Naive B cell (primary cell): ENCODE data around the gene COL19A1. TPM values are rescaled to one million over a fixed set of nuclear protein-coding genes. Genes with fewer than 3 reads are reported as not detected.

Source experiments
- ATAC-seq, 2 donors: fragments of 150-1000 bp; cut with Tn5 transposase; 2 replicates each; pipeline ENCODE4 v1.10.0; 2021; ENCODE audit warnings: low read depth in 2 of 2, mild to moderate bottlenecking in 2 of 2, moderate library complexity in 2 of 2
- DNase-seq: peaks from one replicate; pipeline ENCODE4 v3.0.0; 2022
- H3K27ac Mint-ChIP-seq, 6 donors: one replicate each; pipeline ENCODE4 v1.8.0; 2020 to 2022; ENCODE audit warnings: mild to moderate bottlenecking in 6 of 6, mixed read lengths in 6 of 6, moderate library complexity in 5 of 6, inconsistent platforms in 2 of 6
- H3K27me3 Mint-ChIP-seq, 3 donors: one replicate each; pipeline ENCODE4 v1.8.0; 2021 to 2022; ENCODE audit warnings: mixed read lengths in 3 of 3, mild to moderate bottlenecking in 1 of 3
- H3K36me3 Mint-ChIP-seq, 2 donors: one replicate each; pipeline ENCODE4 v1.8.0; 2020 to 2022; ENCODE audit warnings: mixed read lengths in 2 of 2, inconsistent platforms in 1 of 2, mild to moderate bottlenecking in 1 of 2
- H3K4me1 Mint-ChIP-seq, 3 donors: one replicate each; pipeline ENCODE4 v1.8.0; 2020 to 2022; ENCODE audit warnings: mixed read lengths in 3 of 3, inconsistent platforms in 1 of 3, mild to moderate bottlenecking in 1 of 3, moderate library complexity in 1 of 3
- H3K4me3 Mint-ChIP-seq, 8 donors: one replicate each; pipeline ENCODE4 v1.8.0; 2020 to 2022; ENCODE audit warnings: mild to moderate bottlenecking in 8 of 8, mixed read lengths in 8 of 8, moderate library complexity in 8 of 8, inconsistent platforms in 2 of 8
- H3K9me3 Mint-ChIP-seq, 7 donors: one replicate each; pipeline ENCODE4 v1.8.0; 2020 to 2022; ENCODE audit warnings: mixed read lengths in 7 of 7, mild to moderate bottlenecking in 5 of 7, inconsistent platforms in 2 of 7, moderate library complexity in 1 of 7
- polyA plus RNA-seq, 6 donors: library from polyadenylated mRNA; unstranded; fragments of 300-500 nt; fragmentation: Illumina TruSeq; gene quantifications; one replicate each; pipeline ENCODE4 v1.2.3, GENCODE V29; 2021; ENCODE audit warnings: low read depth in 6 of 6

The COL19A1 gene
- polyA plus RNA-seq, 6 donors from 2014 or later, result 14.1 to 47.3 (median 31.9) TPM

DNA sequence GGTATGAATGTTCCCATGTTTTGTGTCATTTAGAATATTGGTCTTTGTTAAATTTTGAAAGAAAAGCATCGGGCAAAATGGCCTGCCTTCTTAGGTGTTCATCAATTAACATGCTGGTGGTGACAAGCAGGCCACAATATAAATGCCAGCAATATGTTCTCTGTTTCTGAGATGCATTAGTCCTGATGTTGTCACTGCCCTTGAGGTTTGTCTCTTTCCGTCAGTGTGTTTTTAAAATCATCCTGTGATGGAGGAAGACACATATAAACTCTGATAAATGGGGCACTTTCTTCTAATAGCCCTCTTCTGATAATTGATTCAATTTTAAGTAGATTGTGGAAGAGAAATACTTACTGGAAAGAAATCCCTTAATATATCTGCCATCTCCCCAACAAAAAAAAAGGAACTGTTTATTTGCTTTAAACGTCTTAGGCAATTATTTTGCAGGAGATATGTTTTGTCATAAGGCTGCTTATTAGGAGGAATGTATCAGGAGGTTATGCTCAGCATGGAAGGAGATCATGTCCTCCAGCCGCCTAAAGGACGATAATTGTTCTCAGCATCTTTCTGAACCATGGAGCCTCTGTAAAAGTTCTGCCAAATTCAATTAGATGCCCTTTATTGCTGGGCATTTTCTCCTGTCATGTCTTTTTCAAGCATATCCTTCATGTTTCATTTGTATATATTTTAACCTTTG is 302.5 kb downstream of the COL19A1 start:
- no peaks in the 10 kb centered on the region for H3K27me3 Mint-ChIP-seq
- H3K4me3 Mint-ChIP-seq, result no peak overlapping the region
- ATAC-seq, result no peak
- no peaks in the 10 kb centered on the region for H3K9me3 Mint-ChIP-seq
- H3K4me1 Mint-ChIP-seq, result peaks cover 0 to 5% (median 0%) of the 10 kb centered on the region in 3 donors
- peaks cover 45% of the 10 kb centered on the region in 2 donors for H3K36me3 Mint-ChIP-seq
- H3K27ac Mint-ChIP-seq, result peak overlapping the region in 1 of 6 donors; percentile 21
- DNase-seq, result no peak

DNA sequence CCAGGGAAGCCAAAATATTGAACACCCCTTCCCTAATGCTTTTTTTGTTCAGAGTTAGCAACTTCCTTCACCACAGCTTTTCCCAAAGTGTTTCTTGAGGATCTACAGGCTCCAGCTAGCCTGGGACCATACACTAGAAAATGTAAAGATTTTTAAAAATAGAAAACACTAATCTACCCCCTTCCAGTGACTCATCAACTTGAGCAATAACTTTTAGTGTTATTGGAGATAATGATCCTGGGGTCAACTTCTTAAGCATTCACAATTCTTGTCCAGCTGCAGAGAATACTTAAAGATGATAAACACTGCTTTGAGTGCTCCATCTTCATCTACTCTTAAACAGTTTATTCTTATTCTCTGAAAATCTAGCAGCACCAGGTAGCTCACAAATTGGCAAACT is 304.9 kb downstream of the COL19A1 start:
- Mint-ChIP-seq H3K4me1 (peaks cover 0 to 2% (median 0%) of the 10 kb centered on the region in 3 donors), H3K4me3 (no peak overlapping the region), H3K36me3 (peaks cover 47 to 48% of the 10 kb centered on the region in 2 donors), H3K27ac (no peak overlapping the region), H3K27me3 (no peaks in the 10 kb centered on the region), H3K9me3 (no peaks in the 10 kb centered on the region)
- ATAC-seq (no peak), DNase-seq (no peak)

DNA sequence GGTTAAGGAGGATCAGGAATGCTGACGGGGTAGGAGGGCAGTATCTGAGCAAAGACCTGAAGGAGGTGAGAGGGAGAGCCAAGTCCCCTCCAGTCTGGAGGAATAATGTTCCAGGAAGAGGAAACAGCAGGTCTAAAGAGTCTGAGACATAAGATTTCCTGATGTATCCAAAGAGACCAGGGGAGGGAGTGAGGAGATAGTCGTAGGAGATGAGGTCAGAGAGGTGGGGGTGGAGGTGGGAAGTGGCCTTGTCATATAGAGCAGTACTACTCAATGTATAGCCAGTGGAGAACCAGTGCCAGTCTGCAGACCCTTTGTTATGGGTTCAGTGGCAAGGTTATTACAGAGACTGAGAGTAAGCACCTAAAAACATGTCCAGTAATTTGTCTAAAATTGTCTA is 305.9 kb downstream of the COL19A1 start:
- Mint-ChIP-seq H3K9me3 (no peaks in the 10 kb centered on the region), H3K4me3 (no peak overlapping the region), H3K27me3 (no peaks in the 10 kb centered on the region), H3K27ac (peak overlapping the region in 3 of 6 donors; percentile 27 to 92 (median 36)), H3K4me1 (no peaks in the 10 kb centered on the region), H3K36me3 (peaks cover 52 to 57% of the 10 kb centered on the region in 2 donors)
- DNase-seq (no peak), ATAC-seq (no peak)

DNA sequence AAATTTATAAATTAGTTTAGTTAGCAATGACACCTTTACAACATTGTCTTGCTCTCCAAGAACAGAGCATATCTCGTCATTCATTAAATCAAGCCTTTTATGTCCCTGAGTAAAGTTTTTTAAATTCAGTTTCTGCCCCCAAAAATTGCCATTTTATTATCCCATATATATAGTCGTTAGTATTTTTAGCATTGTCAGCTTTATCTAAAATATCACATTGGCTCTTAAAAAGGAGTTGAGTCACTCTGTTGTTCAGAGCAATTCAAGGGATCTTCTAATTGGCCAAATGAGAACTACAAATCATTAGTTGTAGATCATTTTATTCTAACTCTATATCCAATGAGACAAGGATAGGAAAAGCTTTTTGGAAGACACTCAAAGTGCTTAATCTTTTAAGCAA is 309.4 kb downstream of the COL19A1 start:
- DNase-seq (no peak), ATAC-seq (no peak)
- no peaks in the 10 kb centered on the region for H3K27me3 Mint-ChIP-seq
- no peak overlapping the region for H3K4me3 Mint-ChIP-seq
- no peaks in the 10 kb centered on the region for H3K4me1 Mint-ChIP-seq
- H3K9me3 Mint-ChIP-seq, result no peaks in the 10 kb centered on the region
- H3K36me3 Mint-ChIP-seq, result peaks cover 55 to 63% of the 10 kb centered on the region in 2 donors
- peak overlapping the region in 1 of 6 donors; percentile 30 for H3K27ac Mint-ChIP-seq

DNA sequence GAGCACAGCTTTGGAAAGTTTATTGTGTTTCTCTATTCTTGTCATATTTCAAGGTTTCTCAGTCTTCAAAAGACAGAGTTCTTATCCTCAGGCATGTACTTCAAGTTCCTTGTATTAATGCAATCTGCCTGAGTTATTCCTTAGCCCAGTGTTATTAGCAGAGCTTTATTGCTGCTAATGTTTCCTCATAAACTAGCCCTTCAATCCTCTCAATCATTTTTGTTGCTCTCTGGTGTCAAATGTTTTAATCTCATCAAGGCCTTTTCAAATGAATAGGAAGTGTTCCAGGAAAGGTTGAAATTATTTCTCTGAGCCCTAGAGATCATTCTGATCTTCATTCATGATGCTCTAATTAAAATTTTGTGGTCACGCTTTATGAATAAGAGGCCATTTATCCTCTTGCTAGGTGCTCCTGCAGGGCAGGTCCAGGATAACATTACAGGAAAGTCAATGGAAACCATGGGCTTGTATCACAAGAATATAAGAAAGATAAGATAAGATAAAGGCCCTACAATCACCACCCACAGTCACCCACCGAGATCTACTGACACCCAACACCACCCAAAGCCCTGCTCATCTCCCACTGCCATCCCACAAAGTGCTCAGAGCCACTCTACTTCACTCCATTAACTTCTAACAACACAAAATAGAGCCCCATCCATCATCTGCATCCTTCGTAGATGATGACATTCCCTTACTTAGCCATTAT is 310.6 kb downstream of the COL19A1 start:
- Mint-ChIP-seq H3K4me1 (no peaks in the 10 kb centered on the region), H3K27me3 (no peaks in the 10 kb centered on the region), H3K27ac (peak overlapping the region in 3 of 6 donors; percentile 26 to 64 (median 56)), H3K4me3 (no peak overlapping the region), H3K9me3 (no peaks in the 10 kb centered on the region), H3K36me3 (peaks cover 52 to 54% of the 10 kb centered on the region in 2 donors)
- DNase-seq, result no peak
- ATAC-seq, result no peak

DNA sequence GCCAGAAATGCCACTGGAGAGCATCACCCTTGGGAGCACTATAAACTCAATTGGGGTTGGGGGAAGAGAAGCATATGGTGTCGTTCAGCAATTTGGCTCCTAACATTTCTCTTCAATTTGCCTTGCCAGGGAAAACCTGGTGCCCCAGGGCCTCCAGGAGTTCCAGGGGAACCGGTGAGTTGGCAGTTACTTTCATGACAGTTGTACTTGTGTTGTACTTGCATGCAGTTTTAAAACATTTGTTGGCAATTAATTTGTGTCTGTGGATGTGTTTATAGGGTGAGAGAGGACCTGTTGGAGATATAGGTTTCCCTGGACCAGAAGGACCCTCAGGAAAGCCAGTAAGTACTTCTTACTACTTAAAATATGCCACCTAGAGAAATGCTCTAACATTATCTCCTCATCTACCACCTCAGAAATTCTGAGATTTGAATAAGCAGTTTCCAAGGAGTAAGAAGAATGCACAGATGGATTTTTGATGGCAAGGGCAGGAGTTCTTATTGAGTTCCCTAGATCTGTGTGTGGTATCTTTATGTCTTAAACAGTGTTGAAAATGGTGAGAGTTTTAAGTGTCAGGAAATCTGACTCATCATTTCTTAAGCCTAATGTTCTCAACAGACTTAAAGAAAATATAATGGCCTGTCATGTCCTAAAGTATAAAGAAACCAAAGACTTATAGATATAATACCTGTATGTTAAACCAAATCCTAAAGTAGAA is 314.0 kb downstream of the COL19A1 start:
- Mint-ChIP-seq H3K27ac (no peak overlapping the region), H3K27me3 (no peaks in the 10 kb centered on the region), H3K4me3 (no peak overlapping the region), H3K36me3 (peaks cover 23 to 48% of the 10 kb centered on the region in 2 donors), H3K9me3 (no peaks in the 10 kb centered on the region), H3K4me1 (no peaks in the 10 kb centered on the region)
- DNase-seq (no peak), ATAC-seq (no peak)

DNA sequence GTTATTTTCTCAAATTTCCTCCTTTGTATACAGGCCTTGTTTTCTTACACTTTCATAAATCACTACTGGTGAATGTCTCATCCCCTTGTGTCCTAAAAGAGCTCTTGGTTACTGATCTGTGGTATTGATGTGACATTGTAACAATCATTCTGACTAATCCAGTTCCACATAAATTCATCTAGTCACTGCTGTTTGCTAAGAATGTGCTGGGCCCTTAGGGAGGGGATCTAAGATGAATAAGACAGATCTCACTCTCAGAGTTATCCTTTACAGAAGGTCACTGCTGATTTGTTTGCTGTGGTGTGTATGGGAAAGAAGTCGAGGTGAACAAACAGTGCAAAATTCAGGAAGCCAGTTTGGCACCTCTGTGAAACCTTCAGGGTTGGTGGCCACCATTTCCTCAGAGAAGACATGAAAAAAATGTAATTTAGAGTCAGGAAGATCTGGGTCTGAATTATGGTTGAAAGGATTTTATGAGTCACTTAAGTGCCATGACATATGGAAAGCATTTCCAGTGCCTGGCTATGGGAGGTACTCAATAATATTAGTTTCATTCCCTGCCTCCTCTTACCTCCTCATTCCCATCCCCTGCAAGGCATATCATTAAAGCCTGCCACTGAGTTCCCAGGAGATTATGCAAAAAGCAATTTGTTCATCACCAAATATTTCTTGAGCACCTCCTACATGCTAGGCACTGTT is 314.7 kb downstream of the COL19A1 start:
- Mint-ChIP-seq H3K4me3 (no peak overlapping the region), H3K9me3 (no peaks in the 10 kb centered on the region), H3K36me3 (peaks cover 23 to 43% of the 10 kb centered on the region in 2 donors), H3K27ac (no peak overlapping the region), H3K27me3 (no peaks in the 10 kb centered on the region), H3K4me1 (no peaks in the 10 kb centered on the region)
- no peak for DNase-seq
- ATAC-seq, result no peak

DNA sequence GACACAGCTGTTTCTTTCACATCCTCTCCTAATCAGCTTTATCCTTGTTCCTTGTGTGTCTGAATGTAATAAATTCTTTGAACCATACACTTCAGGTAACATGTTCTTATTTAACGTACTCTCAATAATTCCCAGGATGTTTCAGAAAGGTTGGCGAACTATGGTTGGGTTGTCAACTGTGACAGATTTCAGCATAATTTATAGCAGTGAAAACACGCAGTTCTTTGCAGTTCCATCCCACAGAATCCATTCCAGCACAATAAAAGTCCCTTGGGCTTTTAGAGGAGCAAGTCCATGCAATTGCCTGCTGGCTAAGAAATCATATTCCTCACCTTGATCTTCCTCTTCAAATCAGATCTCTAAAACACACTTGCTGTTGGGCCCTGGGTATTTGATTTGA is 317.2 kb downstream of the COL19A1 start:
- Mint-ChIP-seq H3K36me3 (peaks cover 17 to 46% of the 10 kb centered on the region in 2 donors), H3K9me3 (no peaks in the 10 kb centered on the region), H3K27me3 (no peaks in the 10 kb centered on the region), H3K4me3 (no peak overlapping the region), H3K4me1 (no peaks in the 10 kb centered on the region), H3K27ac (peak overlapping the region in 2 of 6 donors; percentile 20)
- ATAC-seq, result no peak
- no peak for DNase-seq

DNA sequence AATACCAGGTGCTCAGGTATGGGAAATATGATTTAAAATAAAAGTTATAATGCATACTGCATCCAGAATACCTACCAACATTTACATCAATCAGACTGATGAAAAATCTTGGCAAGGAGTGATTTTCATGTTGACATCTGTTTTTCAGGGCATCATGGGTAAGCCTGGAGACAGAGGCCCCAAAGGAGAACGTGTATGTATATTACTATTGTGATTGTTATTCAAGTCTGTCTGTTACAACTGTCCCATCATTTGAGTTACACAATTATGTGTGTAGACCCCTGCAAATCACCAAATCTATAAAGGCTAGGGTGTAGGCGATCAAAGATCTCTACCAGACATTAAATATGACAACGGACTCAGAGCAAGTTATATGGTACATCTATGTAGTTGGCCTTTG is 318.4 kb downstream of the COL19A1 start:
- H3K27me3 Mint-ChIP-seq, result no peaks in the 10 kb centered on the region
- H3K4me1 Mint-ChIP-seq, result no peaks in the 10 kb centered on the region
- ATAC-seq (no peak), DNase-seq (no peak)
- no peaks in the 10 kb centered on the region for H3K9me3 Mint-ChIP-seq
- H3K4me3 Mint-ChIP-seq, result no peak overlapping the region
- no peak overlapping the region for H3K27ac Mint-ChIP-seq
- peaks cover 15 to 46% of the 10 kb centered on the region in 2 donors for H3K36me3 Mint-ChIP-seq

DNA sequence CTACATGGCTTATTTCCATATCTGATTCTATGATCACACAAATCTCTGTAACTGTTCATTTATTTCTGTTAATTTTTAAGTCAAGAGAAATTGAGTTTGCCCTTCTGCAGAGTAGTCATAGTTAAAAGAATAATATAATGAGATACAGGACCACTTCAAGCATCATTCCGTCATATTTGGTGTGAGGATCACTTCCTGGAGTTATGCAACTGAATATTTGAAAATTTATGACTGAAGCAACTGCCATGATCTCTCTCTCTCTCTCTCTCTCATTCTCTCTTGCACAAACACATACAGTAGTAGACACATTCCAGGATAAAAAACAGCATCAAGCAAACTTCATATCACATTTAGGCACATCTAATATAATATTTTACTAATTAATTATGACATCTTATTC is 320.1 kb downstream of the COL19A1 start:
- no peak for ATAC-seq
- H3K9me3 Mint-ChIP-seq, result no peaks in the 10 kb centered on the region
- DNase-seq, result no peak
- peaks cover 26 to 57% of the 10 kb centered on the region in 2 donors for H3K36me3 Mint-ChIP-seq
- H3K27ac Mint-ChIP-seq, result peak overlapping the region in 2 of 6 donors; percentile 13 to 76
- no peaks in the 10 kb centered on the region for H3K4me1 Mint-ChIP-seq
- H3K27me3 Mint-ChIP-seq, result no peaks in the 10 kb centered on the region
- no peak overlapping the region for H3K4me3 Mint-ChIP-seq

DNA sequence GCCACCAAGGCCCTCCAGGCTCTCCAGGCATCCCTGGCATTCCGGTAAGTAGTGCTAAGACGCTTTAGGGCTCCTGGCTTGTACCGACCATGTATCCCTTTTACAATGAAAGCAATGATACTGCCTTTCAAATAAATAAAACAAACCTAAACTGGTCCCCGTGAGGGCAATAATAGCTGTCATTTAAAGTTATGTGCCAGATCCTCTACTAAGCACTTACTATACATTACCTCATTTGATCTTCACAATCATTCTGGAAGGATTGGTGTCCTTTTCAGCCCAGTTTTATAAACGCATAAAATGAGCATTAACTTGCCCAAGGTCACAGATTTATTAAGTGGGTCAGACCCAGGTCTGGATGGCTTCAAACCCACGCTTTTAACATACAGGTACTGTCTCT is 321.8 kb downstream of the COL19A1 start:
- no peak for DNase-seq
- ATAC-seq, result no peak
- Mint-ChIP-seq H3K9me3 (no peaks in the 10 kb centered on the region), H3K27ac (peak overlapping the region in 1 of 6 donors; percentile 30), H3K4me3 (no peak overlapping the region), H3K36me3 (peaks cover 33 to 66% of the 10 kb centered on the region in 2 donors), H3K27me3 (no peaks in the 10 kb centered on the region), H3K4me1 (peaks cover 0 to 5% (median 0%) of the 10 kb centered on the region in 3 donors)

DNA sequence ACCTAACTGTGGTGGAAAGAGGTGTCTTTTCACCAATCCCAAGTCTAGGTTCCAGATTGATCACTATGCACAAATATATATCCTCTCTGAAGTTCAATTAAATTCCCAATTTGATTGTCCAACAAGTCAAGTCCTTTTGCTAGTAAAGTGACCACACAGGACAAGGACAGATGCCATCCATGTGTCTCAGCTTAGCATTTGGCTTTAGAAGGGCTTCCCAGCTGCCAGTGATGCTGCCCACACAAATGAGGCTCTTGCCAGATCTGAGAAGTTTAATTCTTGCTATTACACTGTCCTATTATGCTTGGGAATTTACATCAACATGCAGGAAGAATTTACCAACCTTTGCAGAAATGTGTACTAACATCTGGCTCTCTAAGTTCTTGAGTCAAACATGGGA is 328.1 kb downstream of the COL19A1 start:
- H3K27me3 Mint-ChIP-seq, result no peaks in the 10 kb centered on the region
- no peak overlapping the region for H3K4me3 Mint-ChIP-seq
- H3K4me1 Mint-ChIP-seq, result peaks cover 0 to 5% (median 0%) of the 10 kb centered on the region in 3 donors
- H3K27ac Mint-ChIP-seq, result no peak overlapping the region
- peaks cover 42 to 49% of the 10 kb centered on the region in 2 donors for H3K36me3 Mint-ChIP-seq
- ATAC-seq (no peak), DNase-seq (no peak)
- no peaks in the 10 kb centered on the region for H3K9me3 Mint-ChIP-seq

DNA sequence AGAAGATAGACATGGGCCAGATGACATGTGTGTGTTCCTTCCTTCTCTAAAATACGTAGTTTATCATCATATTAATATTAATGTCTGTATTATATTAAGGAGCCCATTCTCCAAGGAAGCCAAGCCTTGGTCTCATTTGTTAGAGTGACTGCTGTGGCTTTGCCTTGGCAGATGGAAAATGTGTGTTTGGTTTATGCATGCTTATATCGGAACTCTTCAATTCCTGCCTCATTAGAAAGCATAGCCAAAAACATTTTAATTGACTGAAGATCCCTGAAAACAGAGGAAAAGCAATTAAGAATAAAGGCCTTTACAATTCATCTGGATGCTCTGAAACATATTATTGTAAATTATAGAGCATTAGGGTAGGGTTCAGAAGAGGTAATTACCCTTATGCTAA is 330.2 kb downstream of the COL19A1 start:
- ATAC-seq (no peak), DNase-seq (no peak)
- peaks cover 0 to 5% (median 0%) of the 10 kb centered on the region in 3 donors for H3K4me1 Mint-ChIP-seq
- H3K9me3 Mint-ChIP-seq, result no peaks in the 10 kb centered on the region
- H3K36me3 Mint-ChIP-seq, result peaks cover 38% of the 10 kb centered on the region in 2 donors
- H3K27ac Mint-ChIP-seq, result no peak overlapping the region
- no peak overlapping the region for H3K4me3 Mint-ChIP-seq
- H3K27me3 Mint-ChIP-seq, result no peaks in the 10 kb centered on the region
